Measurements from ENCODE around the gene CTNNA3. TPM values are rescaled to one million over a fixed set of nuclear protein-coding genes. Genes with fewer than 3 reads are reported as not detected.

The CTNNA3 gene
- total and polyA plus RNA-seq, 4 donors = 0.16 to 2.4 (median 1.4) TPM

GRCh38 chr10:67114945-67115344 lies 581.0 kb downstream of the CTNNA3 start (continued):
- TF ChIP-seq, protein P1, sequence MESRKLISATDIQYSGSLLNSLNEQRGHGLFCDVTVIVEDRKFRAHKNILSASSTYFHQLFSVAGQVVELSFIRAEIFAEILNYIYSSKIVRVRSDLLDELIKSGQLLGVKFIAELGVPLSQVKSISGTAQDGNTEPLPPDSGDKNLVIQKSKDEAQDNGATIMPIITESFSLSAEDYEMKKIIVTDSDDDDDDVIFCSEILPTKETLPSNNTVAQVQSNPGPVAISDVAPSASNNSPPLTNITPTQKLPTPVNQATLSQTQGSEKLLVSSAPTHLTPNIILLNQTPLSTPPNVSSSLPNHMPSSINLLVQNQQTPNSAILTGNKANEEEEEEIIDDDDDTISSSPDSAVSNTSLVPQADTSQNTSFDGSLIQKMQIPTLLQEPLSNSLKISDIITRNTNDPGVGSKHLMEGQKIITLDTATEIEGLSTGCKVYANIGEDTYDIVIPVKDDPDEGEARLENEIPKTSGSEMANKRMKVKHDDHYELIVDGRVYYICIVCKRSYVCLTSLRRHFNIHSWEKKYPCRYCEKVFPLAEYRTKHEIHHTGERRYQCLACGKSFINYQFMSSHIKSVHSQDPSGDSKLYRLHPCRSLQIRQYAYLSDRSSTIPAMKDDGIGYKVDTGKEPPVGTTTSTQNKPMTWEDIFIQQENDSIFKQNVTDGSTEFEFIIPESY (IDR thresholded peaks at IDR 0.05) = no peak

GRCh38 chr10:67112765-67113164 lies 583.2 kb downstream of the CTNNA3 start:
- Histone ChIP-seq H3K9ac (ENCODE audit: low read depth in 1 of 2, low read length in 2 of 2) (no peak overlapping the region), H3K27ac (ENCODE audit: low read depth in 1 of 2, low read length in 2 of 2) (no peak overlapping the region), H3K4me3 (ENCODE audit: low read depth in 1 of 3, low read length in 3 of 3) (no peak overlapping the region), H3K4me1 (ENCODE audit: control insufficient read depth in 4 of 4, insufficient read depth in 4 of 4, low read length in 3 of 4) (peaks cover 0 to 11% (median 4%) of the 10 kb centered on the region in 4 donors), H3K27me3 (ENCODE audit: control insufficient read depth in 4 of 4, insufficient read depth in 4 of 4, low read length in 3 of 4) (no peaks in the 10 kb centered on the region), H3K36me3 (ENCODE audit: control insufficient read depth in 4 of 4, insufficient read depth in 3 of 4, low read depth in 1 of 4, low read length in 3 of 4) (no peaks in the 10 kb centered on the region), H3K9me3 (ENCODE audit: control insufficient read depth in 4 of 4, low read length in 3 of 4) (no peaks in the 10 kb centered on the region)
- no peak for DNase-seq (ENCODE audit: low spot score)
- 92% methylated on average over 1 of the region's 1 CpG for WGBS
- TF ChIP-seq RAD21 (IDR thresholded peaks at IDR 0.05) (no peak), JUND (IDR thresholded peaks at IDR 0.05) (no peak), RXRA (IDR thresholded peaks at IDR 0.05) (no peak), FOXA1 (IDR thresholded peaks at IDR 0.05) (no peak), NR2F2 (IDR thresholded peaks at IDR 0.05) (no peak), YY1 (IDR thresholded peaks at IDR 0.05) (no peak), HNF4A (conservative IDR thresholded peaks at IDR 0.05) (no peak), HNF4G (IDR thresholded peaks at IDR 0.05) (no peak), GABPA (IDR thresholded peaks at IDR 0.05 in 1 of 2, conservative IDR thresholded peaks at IDR 0.05 in 1 of 2) (no peak), FOXA2 (IDR thresholded peaks at IDR 0.05) (no peak)
- TF ChIP-seq, protein P1 (IDR thresholded peaks at IDR 0.05) = no peak
- TF ChIP-seq, protein P2, sequence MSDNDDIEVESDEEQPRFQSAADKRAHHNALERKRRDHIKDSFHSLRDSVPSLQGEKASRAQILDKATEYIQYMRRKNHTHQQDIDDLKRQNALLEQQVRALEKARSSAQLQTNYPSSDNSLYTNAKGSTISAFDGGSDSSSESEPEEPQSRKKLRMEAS (IDR thresholded peaks at IDR 0.05) = no peak
- TF ChIP-seq, protein P3, sequence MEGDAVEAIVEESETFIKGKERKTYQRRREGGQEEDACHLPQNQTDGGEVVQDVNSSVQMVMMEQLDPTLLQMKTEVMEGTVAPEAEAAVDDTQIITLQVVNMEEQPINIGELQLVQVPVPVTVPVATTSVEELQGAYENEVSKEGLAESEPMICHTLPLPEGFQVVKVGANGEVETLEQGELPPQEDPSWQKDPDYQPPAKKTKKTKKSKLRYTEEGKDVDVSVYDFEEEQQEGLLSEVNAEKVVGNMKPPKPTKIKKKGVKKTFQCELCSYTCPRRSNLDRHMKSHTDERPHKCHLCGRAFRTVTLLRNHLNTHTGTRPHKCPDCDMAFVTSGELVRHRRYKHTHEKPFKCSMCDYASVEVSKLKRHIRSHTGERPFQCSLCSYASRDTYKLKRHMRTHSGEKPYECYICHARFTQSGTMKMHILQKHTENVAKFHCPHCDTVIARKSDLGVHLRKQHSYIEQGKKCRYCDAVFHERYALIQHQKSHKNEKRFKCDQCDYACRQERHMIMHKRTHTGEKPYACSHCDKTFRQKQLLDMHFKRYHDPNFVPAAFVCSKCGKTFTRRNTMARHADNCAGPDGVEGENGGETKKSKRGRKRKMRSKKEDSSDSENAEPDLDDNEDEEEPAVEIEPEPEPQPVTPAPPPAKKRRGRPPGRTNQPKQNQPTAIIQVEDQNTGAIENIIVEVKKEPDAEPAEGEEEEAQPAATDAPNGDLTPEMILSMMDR (IDR thresholded peaks at IDR 0.05; ENCODE audit: low read depth, low read length, missing input control) = no peak

DNA sequence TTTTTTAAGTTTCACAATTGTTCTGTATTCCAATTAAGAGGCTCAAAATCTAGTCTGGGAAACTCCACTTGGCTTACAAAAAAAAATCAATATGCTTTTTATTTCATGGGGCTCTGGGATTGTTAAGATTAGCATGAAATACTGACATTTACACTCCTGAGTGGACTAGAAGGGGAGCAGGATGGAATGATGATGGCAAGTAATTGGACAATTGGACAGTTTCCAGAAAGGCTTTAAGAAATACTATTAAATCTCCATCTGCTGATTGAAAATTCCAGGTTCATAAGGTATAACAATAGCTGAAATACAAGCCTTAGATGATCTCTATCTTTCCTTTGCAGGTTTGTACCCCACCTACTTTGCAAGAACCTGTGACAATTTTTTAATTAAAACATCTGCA lies 585.7 kb downstream of the CTNNA3 start:
- H3K4me1 ChIP-seq (ENCODE audit: control insufficient read depth in 4 of 4, insufficient read depth in 4 of 4, low read length in 3 of 4) = peaks cover 0 to 8% (median 4%) of the 10 kb centered on the region in 4 donors
- no peaks in the 10 kb centered on the region for H3K27me3 ChIP-seq (ENCODE audit: control insufficient read depth in 4 of 4, insufficient read depth in 4 of 4, low read length in 3 of 4)
- H3K36me3 ChIP-seq (ENCODE audit: control insufficient read depth in 4 of 4, insufficient read depth in 3 of 4, low read depth in 1 of 4, low read length in 3 of 4) = no peaks in the 10 kb centered on the region
- no peak overlapping the region for H3K4me3 ChIP-seq (ENCODE audit: low read depth in 1 of 3, low read length in 3 of 3)
- H3K9me3 ChIP-seq (ENCODE audit: control insufficient read depth in 4 of 4, low read length in 3 of 4) = no peaks in the 10 kb centered on the region
- no peak for TF ChIP-seq TAF1 (conservative IDR thresholded peaks at IDR 0.05)
- TF ChIP-seq, protein P2 (IDR thresholded peaks at IDR 0.05) = no peak
- TF ChIP-seq SP1 (IDR thresholded peaks at IDR 0.05) = no peak
- no peak for TF ChIP-seq JUND (IDR thresholded peaks at IDR 0.05)
- TF ChIP-seq, protein P1 (IDR thresholded peaks at IDR 0.05) = no peak
- no peak for TF ChIP-seq HNF4A (conservative IDR thresholded peaks at IDR 0.05)
- no peak for TF ChIP-seq GABPA (IDR thresholded peaks at IDR 0.05 in 1 of 2, conservative IDR thresholded peaks at IDR 0.05 in 1 of 2)
- TF ChIP-seq RAD21 (IDR thresholded peaks at IDR 0.05) = no peak
- H3K27ac ChIP-seq (ENCODE audit: low read depth in 1 of 2, low read length in 2 of 2) = no peak overlapping the region
- H3K9ac ChIP-seq (ENCODE audit: low read depth in 1 of 2, low read length in 2 of 2) = no peak overlapping the region
- no peak for DNase-seq (ENCODE audit: low spot score)
